Common myeloid progenitor, CD34-positive (primary cell): Measurements from ENCODE around the gene RASL11A.
A peak's percentile ranks its signal among the peaks of the same experiment; 100 is the strongest.

ENCODE experiments used
- CTCF ChIA-PET: fragments of 350-600 bp; sonication (Branson Sonifier 250); formaldehyde crosslinking; loops from one replicate; lab custom pipeline; 2021; ENCODE audit warnings: antibody characterized with exemption; lab: Charles Lee
- POLR2A ChIA-PET: fragments of 350-600 bp; sonication (Branson Sonifier 250); formaldehyde crosslinking; loops from one replicate; lab custom pipeline; 2021; ENCODE audit warnings: antibody characterized with exemption; lab: Charles Lee
- DNase-seq, 3 donors: peaks; one replicate each; pipeline versions ENCODE4 v3.0.0 to v3.0.0-alpha.2; 2013
- H3K27ac ChIP-seq, 2 experiments: 1 replicate in 1 of 2; 2 replicates in 1 of 2; pipeline ENCODE4 v1.7.0; 2013; ENCODE audit warnings: inconsistent platforms in 2 of 2, low read length in 2 of 2, mild to moderate bottlenecking in 2 of 2, low read depth in 1 of 2, moderate library complexity in 1 of 2; ENCODE audit not compliant: severe bottlenecking in 2 of 2, insufficient read depth in 1 of 2, poor library complexity in 1 of 2
- H3K27me3 ChIP-seq, 5 experiments: replicated peaks in 2 of 5; 1 replicate in 3 of 5; 2 replicates in 2 of 5; pipeline versions ENCODE4 v1.6.1 to v1.7.0; 2013; ENCODE audit warnings: low read length in 4 of 5, mild to moderate bottlenecking in 2 of 5, moderate library complexity in 2 of 5, inconsistent platforms in 1 of 5; ENCODE audit not compliant: insufficient read depth in 5 of 5, control insufficient read depth in 4 of 5
- H3K36me3 ChIP-seq, 4 experiments: 1 replicate in 2 of 4; 2 replicates in 2 of 4; pipeline versions ENCODE4 v1.6.1 to v1.7.0; 2013; ENCODE audit warnings: low read length in 3 of 4, control low read depth in 1 of 4, mild to moderate bottlenecking in 1 of 4; ENCODE audit not compliant: control insufficient read depth in 4 of 4, insufficient read depth in 4 of 4
- H3K4me1 ChIP-seq, 4 experiments: 1 replicate in 3 of 4; 2 replicates in 1 of 4; pipeline versions ENCODE4 v1.6.1 to v1.7.1; 2013; ENCODE audit warnings: low read length in 3 of 4, mild to moderate bottlenecking in 3 of 4, control low read depth in 1 of 4, inconsistent platforms in 1 of 4, moderate library complexity in 1 of 4; ENCODE audit not compliant: control insufficient read depth in 4 of 4, insufficient read depth in 4 of 4; ENCODE audit errors: control extremely low read depth in 1 of 4
- H3K4me3 ChIP-seq, 7 experiments: 1 replicate in 4 of 7; 2 replicates in 3 of 7; pipeline versions ENCODE4 v1.5.1 to v1.7.0; 2013; ENCODE audit warnings: mild to moderate bottlenecking in 7 of 7, low read length in 6 of 7, moderate library complexity in 6 of 7, inconsistent platforms in 2 of 7, low read depth in 2 of 7, control low read depth in 1 of 7; ENCODE audit not compliant: insufficient read depth in 4 of 7, control insufficient read depth in 1 of 7; ENCODE audit errors: extremely low read depth in 1 of 7
- H3K9me3 ChIP-seq, 5 experiments: 1 replicate in 4 of 5; 2 replicates in 1 of 5; pipeline versions ENCODE4 v1.6.1 to v1.7.1; 2013; ENCODE audit warnings: low read length in 4 of 5, mild to moderate bottlenecking in 2 of 5, inconsistent platforms in 1 of 5, low read depth in 1 of 5, moderate library complexity in 1 of 5; ENCODE audit not compliant: control insufficient read depth in 4 of 5, insufficient read depth in 2 of 5; ENCODE audit errors: control extremely low read depth in 1 of 5
- WGBS: methylation state at CpG from one replicate; pipeline ENCODE4 v1.1.5; 2013; ENCODE audit not compliant: insufficient coverage; 5-methylcytosine and 5-hydroxymethylcytosine counted together

The RASL11A gene

DNA sequence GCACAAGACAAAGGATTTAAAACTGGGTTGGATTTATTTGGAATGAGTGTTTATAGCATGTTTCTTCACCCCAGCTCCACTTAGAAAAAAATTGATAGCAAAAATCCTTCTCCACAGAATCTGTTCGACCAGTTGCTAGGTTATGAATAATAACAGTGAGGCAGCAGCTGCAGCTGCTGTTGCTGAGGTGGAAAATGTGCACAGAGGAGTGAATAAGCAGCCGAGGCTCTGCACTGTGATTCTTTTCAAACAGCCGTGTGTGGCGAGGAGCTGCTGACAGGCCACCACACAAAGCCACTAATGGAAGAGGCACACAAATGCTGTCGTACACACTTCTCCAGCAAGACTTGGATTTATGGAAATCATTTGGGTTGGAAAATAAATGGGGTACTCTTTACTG lies 6.4 kb upstream of the RASL11A start:
- Histone ChIP-seq H3K36me3 (peaks cover 0 to 6% (median under 1%) of the 10 kb centered on the region in 4 experiments), H3K27me3 (no peaks in the 10 kb centered on the region), H3K9me3 (no peaks in the 10 kb centered on the region), H3K4me3 (no peak overlapping the region), H3K27ac (no peak overlapping the region), H3K4me1 (peaks cover 2 to 13% (median 8%) of the 10 kb centered on the region in 4 experiments)
- WGBS, result 100% methylated on average over 4 of the region's 5 CpGs
- CTCF ChIA-PET, result interaction anchor here (1.2 to 1.4 kb wide), 3 partner anchors 8 to 391 kb away, joined by 3 to 4 read pairs (median 3); no protein-coding TSS in a partner anchor
- DNase-seq, result peak in 2 of 3 donors; percentile 67 to 73
- POLR2A ChIA-PET, result no interaction called here

DNA sequence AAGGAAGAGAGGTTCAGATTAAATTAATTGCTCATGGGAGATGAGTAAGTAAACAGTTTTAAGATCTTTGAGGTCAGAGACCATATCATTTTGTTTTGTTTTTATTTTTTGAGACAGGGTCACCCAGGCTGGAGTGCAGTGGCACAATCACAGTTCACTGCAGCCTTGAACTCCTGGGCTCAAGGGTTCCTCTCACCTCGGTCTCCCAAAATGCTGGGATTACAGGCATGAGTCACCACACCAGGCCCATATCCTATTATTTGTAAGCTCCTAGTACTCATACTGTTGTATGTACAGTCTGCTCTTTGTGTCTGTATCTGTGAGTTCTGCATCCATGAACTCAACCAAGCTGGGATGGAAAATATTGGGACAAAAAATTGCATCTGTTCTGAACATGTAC lies 6.0 kb upstream of the RASL11A start:
- peaks cover 0 to 2% (median 0%) of the 10 kb centered on the region in 5 experiments for H3K27me3 ChIP-seq
- CTCF ChIA-PET, result interaction anchor here (1.2 to 1.3 kb wide), 2 partner anchors 9 to 391 kb away, joined by 3 to 4 read pairs; no protein-coding TSS in a partner anchor
- H3K4me3 ChIP-seq, result no peak overlapping the region
- POLR2A ChIA-PET, result no interaction called here
- no peak for DNase-seq
- no CpG with 5 or more reads among the region's 1 CpG for WGBS
- peaks cover 2 to 13% (median 7%) of the 10 kb centered on the region in 4 experiments for H3K4me1 ChIP-seq
- peaks cover 0 to 4% (median 0%) of the 10 kb centered on the region in 4 experiments for H3K36me3 ChIP-seq
- H3K27ac ChIP-seq, result no peak overlapping the region
- H3K9me3 ChIP-seq, result no peaks in the 10 kb centered on the region

DNA sequence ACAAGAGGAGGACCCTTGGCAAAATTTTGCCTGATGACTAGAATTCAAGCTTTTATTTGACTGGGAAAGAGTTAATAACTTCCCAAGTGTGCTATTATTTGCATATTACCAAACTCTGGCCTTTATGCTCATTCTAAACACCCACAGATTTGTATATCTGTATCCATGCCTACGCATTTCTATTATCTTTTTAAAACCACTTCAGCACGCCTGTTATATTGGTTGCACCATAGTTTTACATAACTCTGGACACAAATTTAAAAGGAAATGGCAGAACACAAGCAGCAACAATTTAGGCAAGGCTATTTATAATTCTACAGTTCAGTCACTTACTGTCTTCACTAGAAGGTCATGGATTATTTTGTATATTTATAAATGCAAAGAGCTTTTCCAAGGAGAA lies 3.7 kb upstream of the RASL11A start:
- H3K4me1 ChIP-seq, result peaks cover 0 to 25% (median 19%) of the 10 kb centered on the region in 4 experiments
- POLR2A ChIA-PET, result no interaction called here

DNA sequence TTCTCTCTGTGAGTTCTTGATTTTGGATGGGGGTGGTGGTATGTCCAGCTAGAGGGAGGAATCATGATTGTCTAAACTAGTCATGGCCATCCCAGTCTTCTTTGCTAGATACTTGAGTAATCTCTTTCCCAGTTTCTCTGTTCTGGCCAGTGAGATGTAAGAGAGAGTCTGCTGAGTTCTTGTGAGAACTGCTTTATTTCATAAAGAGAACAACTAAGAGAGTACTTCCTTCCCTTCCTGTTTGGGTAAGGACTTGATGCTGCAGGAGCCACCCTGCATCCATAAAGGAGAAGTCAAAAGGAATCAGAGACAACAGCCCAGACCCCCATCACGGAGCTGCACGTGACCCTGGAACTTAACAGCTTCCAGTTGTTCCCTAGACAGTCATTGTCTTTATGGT lies 3.0 kb upstream of the RASL11A start:
- DNase-seq, result no peak
- WGBS, result 6% methylated on average over 2 of the region's 2 CpGs
- Histone ChIP-seq H3K27me3 (peaks cover 0 to 16% (median 3%) of the 10 kb centered on the region in 5 experiments), H3K4me3 (no peak overlapping the region), H3K9me3 (no peaks in the 10 kb centered on the region), H3K4me1 (peaks cover 0 to 25% (median 19%) of the 10 kb centered on the region in 4 experiments), H3K36me3 (no peaks in the 10 kb centered on the region), H3K27ac (no peak overlapping the region)
- ChIA-PET CTCF (interaction anchor here (0.6 to 2.0 kb wide), 7 partner anchors 10 to 714 kb away, joined by 3 to 7 read pairs (median 3); no protein-coding TSS in a partner anchor), POLR2A (interaction anchor here (1.1 kb wide), 1 partner anchor 16 kb away, joined by 3 read pairs; the partner anchor contains the start of gene RPL21)

More for the DNA sequence above, 3.7 kb upstream of the RASL11A start:
- CTCF ChIA-PET, result interaction anchor here (0.7 to 2.0 kb wide), 7 partner anchors 9 to 1035 kb away, joined by 3 to 7 read pairs (median 3); no protein-coding TSS in a partner anchor
- Histone ChIP-seq H3K27ac (no peak overlapping the region), H3K9me3 (no peaks in the 10 kb centered on the region), H3K36me3 (no peaks in the 10 kb centered on the region), H3K27me3 (peaks cover 0 to 11% (median 3%) of the 10 kb centered on the region in 5 experiments), H3K4me3 (no peak overlapping the region)
- 67% methylated on average over 2 of the region's 2 CpGs for WGBS
- DNase-seq, result no peak

DNA sequence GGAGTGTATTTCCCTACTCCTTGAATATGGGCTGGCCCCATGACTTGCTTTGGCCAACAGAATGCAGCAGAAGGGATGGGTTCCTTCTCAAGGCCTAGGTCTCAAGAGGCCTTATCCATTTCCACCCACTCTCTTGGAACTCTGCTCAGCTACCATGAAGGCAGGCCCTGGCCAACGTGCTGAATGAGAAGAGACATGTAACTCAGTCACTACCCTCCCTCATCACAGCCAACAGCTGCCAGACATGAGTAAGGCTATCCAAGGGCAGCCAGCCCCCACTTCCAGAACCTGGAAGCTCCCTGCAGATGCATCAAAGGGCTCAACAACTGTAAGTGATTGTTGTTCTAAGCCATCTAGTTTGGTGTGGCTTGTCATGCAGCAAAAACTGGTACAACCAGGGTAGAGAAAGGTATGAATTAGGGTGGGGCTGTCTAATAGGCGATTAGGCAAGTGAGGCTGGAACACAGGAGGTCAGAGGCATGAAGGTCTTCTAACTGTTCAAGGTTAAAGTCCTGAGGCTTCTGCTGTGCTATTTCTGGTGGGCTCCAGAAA lies 1.4 kb upstream of the RASL11A start:
- H3K27me3 ChIP-seq, result peaks cover 0 to 27% (median 4%) of the 10 kb centered on the region in 5 experiments
- H3K4me1 ChIP-seq, result peaks cover 0 to 25% (median 19%) of the 10 kb centered on the region in 4 experiments
- no peak overlapping the region for H3K27ac ChIP-seq
- CTCF ChIA-PET, result interaction anchor here (1.2 kb wide), 1 partner anchor 12 kb away, joined by 3 read pairs; no protein-coding TSS in a partner anchor
- H3K36me3 ChIP-seq, result no peaks in the 10 kb centered on the region
- DNase-seq, result no peak
- no peaks in the 10 kb centered on the region for H3K9me3 ChIP-seq
- POLR2A ChIA-PET, result no interaction called here
- 93% methylated on average over 2 of the region's 2 CpGs for WGBS
- no peak overlapping the region for H3K4me3 ChIP-seq

DNA sequence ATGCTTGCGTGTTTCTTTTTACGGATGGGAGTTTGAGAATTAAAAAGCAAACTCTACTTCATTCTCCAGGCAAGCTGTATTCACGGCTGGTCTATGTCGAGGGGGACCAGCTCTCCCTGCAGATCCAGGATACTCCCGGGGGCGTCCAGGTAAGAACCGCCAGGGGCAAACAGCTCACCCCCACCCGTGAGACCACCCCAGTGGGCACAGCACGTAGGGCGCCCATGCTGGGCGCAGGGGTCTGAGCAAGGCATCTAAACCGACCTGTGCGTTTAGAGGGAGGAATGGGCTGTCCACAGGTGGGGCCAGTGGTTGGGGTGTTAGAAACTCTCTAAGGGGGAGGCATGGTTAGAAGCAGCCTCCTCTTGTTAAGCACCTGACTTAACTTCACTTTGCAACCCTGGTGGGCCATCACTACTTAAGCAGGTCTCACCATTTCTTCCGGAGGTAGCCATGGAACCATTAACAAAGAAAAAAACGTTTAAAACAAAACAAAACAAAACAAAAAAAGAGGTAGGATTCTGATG lies 1.0 kb downstream of the RASL11A start:
- no peak for DNase-seq
- Histone ChIP-seq H3K9me3 (no peaks in the 10 kb centered on the region), H3K4me3 (peak overlapping the region in 5 of 7 experiments; percentile 67 to 83 (median 78)), H3K4me1 (peaks cover 0 to 23% (median 19%) of the 10 kb centered on the region in 4 experiments), H3K27ac (no peak overlapping the region), H3K36me3 (no peaks in the 10 kb centered on the region), H3K27me3 (peaks cover 0 to 35% (median 7%) of the 10 kb centered on the region in 5 experiments)
- POLR2A ChIA-PET, result no interaction called here
- WGBS, result 30% methylated on average over 2 of the region's 15 CpGs
- CTCF ChIA-PET, result interaction anchor here (0.6 to 2.9 kb wide), 9 partner anchors 8 to 325 kb away, joined by 3 to 12 read pairs (median 4); no protein-coding TSS in a partner anchor
